GM12878 (cell line): ENCODE results near the gene PQBP1. TPM values are rescaled to one million over a fixed set of nuclear protein-coding genes. Genes with fewer than 3 reads are reported as not detected.

Experiments
- BACH1 ChIP-seq: fragments of 450-650 bp; IDR thresholded peaks from 2 replicates; pipeline ENCODE4 v1.6.1; 2017; ENCODE audit warnings: mild to moderate bottlenecking, borderline replicate concordance
- BCL11A ChIP-seq: IDR thresholded peaks from 2 replicates; pipeline ENCODE4 v1.6.1; 2011; ENCODE audit warnings: low read depth, low read length
- BMI1 ChIP-seq: fragments of 450-650 bp; IDR thresholded peaks from 2 replicates; pipeline ENCODE4 v1.6.1; 2016; ENCODE audit warnings: mild to moderate bottlenecking, moderate library complexity, borderline replicate concordance
- CEBPZ ChIP-seq: fragments of 150-350 bp; IDR thresholded peaks from 2 replicates; pipeline ENCODE4 v1.6.1; 2016; ENCODE audit warnings: low read depth, low read length
- E2F4 ChIP-seq: IDR thresholded peaks from 2 replicates; pipeline ENCODE4 v1.6.1; 2012; ENCODE audit warnings: low read depth, low read length, improper control_type of control experiment
- EZH2 ChIP-seq: IDR thresholded peaks from 2 replicates; pipeline ENCODE4 v1.6.1; 2012; ENCODE audit warnings: low read depth, mild to moderate bottlenecking, control low read depth, inconsistent platforms, low read length, borderline replicate concordance; ENCODE audit not compliant: control insufficient read depth
- LARP7 ChIP-seq: fragments of 450-650 bp; IDR thresholded peaks from 2 replicates; pipeline ENCODE4 v1.6.1; 2017; ENCODE audit warnings: mild to moderate bottlenecking
- MEF2A ChIP-seq: IDR thresholded peaks from 2 replicates; pipeline ENCODE4 v1.6.1; 2011; ENCODE audit warnings: low read depth, mild to moderate bottlenecking, low read length, moderate library complexity; ENCODE audit not compliant: insufficient read depth
- NKRF ChIP-seq: fragments of 450-650 bp; conservative IDR thresholded peaks from 2 replicates; pipeline ENCODE4 v1.6.1; 2017; ENCODE audit warnings: mild to moderate bottlenecking, moderate library complexity
- NR2C2 ChIP-seq: IDR thresholded peaks from 2 replicates; pipeline ENCODE4 v1.6.1; 2011; ENCODE audit warnings: borderline replicate concordance, low read depth; ENCODE audit not compliant: control insufficient read depth, insufficient read length
- PAX8 ChIP-seq: fragments of 450-650 bp; IDR thresholded peaks from 2 replicates; pipeline ENCODE4 v1.6.1; 2017; ENCODE audit warnings: mild to moderate bottlenecking, moderate library complexity
- POLR2A ChIP-seq: IDR thresholded peaks from 2 replicates; pipeline ENCODE4 v1.6.1; 2011; ENCODE audit warnings: low read depth, mild to moderate bottlenecking, low read length
- RUNX3 ChIP-seq: IDR thresholded peaks from 2 replicates; pipeline ENCODE4 v1.6.1; 2012; ENCODE audit warnings: low read length, inconsistent platforms
- SMAD1 ChIP-seq: fragments of 450-650 bp; IDR thresholded peaks from 2 replicates; pipeline ENCODE4 v1.6.1; 2018; ENCODE audit warnings: mild to moderate bottlenecking, low read depth; ENCODE audit not compliant: partially characterized antibody
- SMC3 ChIP-seq: IDR thresholded peaks from 2 replicates; pipeline ENCODE4 v1.6.1; 2011; ENCODE audit warnings: low read length, improper control_type of control experiment, borderline replicate concordance
- SP1 ChIP-seq: IDR thresholded peaks from one replicate; pipeline ENCODE4 v1.6.1; 2011; ENCODE audit warnings: low read depth, low read length
- SREBF2 ChIP-seq: IDR thresholded peaks from 2 replicates; pipeline ENCODE4 v1.6.1; 2012; ENCODE audit warnings: mild to moderate bottlenecking, low read length
- TCF3 ChIP-seq: IDR thresholded peaks from 2 replicates; pipeline ENCODE4 v1.6.1; 2012; ENCODE audit warnings: low read depth, mild to moderate bottlenecking, low read length, borderline replicate concordance; ENCODE audit not compliant: insufficient read depth
- YY1 ChIP-seq: IDR thresholded peaks from 2 replicates; pipeline ENCODE4 v1.6.1; 2011; ENCODE audit warnings: low read depth, mild to moderate bottlenecking, low read length
- ZNF24 ChIP-seq: fragments of 450-650 bp; IDR thresholded peaks from 2 replicates; pipeline ENCODE4 v1.6.1; 2017; ENCODE audit warnings: antibody characterized with exemption, mild to moderate bottlenecking
- polyA plus RNA-seq, 11 experiments: library from polyadenylated mRNA; depleted of rRNA in 4 of 11; unstranded in 6 of 11; stranded (reverse) in 5 of 11; fragments of >200 nt; fragmentation: Nextera tagmentation in 4 of 11; fragmentation: Illumina TruSeq in 1 of 11; extraction: Ambion mirVana in 4 of 11; extraction: Trizol in 1 of 11; gene quantifications; 1 replicate in 1 of 11; 2 replicates in 10 of 11; pipeline versions ENCODE4 v1.2.1 to v1.2.3, GENCODE V29; 2011 to 2016; ENCODE audit warnings: inconsistent platforms in 2 of 11, missing spikeins in 2 of 11, low read depth in 1 of 11
- total RNA-seq, 4 experiments: library from RNA; depleted of rRNA in 3 of 4; stranded (reverse); fragments of >200 nt in 3 of 4; fragmentation: Illumina TruSeq in 1 of 4; extraction: Trizol in 1 of 4; gene quantifications; 2 replicates each; pipeline versions ENCODE4 v1.2.1 to v1.2.3, GENCODE V29; 2013 to 2021
- TF ChIP-seq, protein P1 (sequence below): fragments of 450-650 bp; IDR thresholded peaks from 2 replicates; pipeline ENCODE4 v1.6.1; 2017; ENCODE audit warnings: antibody characterized with exemption, mild to moderate bottlenecking, moderate library complexity
- TF ChIP-seq, protein P2 (sequence below): IDR thresholded peaks from 2 replicates; pipeline ENCODE4 v1.6.1; 2012; ENCODE audit warnings: low read depth, low read length, improper control_type of control experiment

The PQBP1 gene
- total and polyA plus RNA-seq, 10 of the 15 experiments (the other 5 are each of a cell fraction or from before 2014, with no cell fraction given) = 12.5 to 74.8 (median 68.5) TPM

GRCh38 chrX:48939524-48940228, 41.9 kb downstream of the PQBP1 start (continued):
- TF ChIP-seq BCL11A (0 out of 2 replicates have a peak, but pooled peaks have one; percentile 32), SMAD1 (no peak), CEBPZ (no peak), EZH2 (no peak), LARP7 (no peak), POLR2A (0 out of 2 replicates have a peak, but pooled peaks have one; percentile 18), SP1 (no peak), NKRF (no peak), YY1 (no peak), RUNX3 (peak; percentile 25), SMC3 (no peak), TCF3 (no peak), SREBF2 (no peak), MEF2A (no peak), BMI1 (no peak), PAX8 (no peak), E2F4 (no peak), NR2C2 (no peak), BACH1 (0 out of 2 replicates have a peak, but pooled peaks have one; percentile 21), ZNF24 (no peak)
- TF ChIP-seq, protein P1, sequence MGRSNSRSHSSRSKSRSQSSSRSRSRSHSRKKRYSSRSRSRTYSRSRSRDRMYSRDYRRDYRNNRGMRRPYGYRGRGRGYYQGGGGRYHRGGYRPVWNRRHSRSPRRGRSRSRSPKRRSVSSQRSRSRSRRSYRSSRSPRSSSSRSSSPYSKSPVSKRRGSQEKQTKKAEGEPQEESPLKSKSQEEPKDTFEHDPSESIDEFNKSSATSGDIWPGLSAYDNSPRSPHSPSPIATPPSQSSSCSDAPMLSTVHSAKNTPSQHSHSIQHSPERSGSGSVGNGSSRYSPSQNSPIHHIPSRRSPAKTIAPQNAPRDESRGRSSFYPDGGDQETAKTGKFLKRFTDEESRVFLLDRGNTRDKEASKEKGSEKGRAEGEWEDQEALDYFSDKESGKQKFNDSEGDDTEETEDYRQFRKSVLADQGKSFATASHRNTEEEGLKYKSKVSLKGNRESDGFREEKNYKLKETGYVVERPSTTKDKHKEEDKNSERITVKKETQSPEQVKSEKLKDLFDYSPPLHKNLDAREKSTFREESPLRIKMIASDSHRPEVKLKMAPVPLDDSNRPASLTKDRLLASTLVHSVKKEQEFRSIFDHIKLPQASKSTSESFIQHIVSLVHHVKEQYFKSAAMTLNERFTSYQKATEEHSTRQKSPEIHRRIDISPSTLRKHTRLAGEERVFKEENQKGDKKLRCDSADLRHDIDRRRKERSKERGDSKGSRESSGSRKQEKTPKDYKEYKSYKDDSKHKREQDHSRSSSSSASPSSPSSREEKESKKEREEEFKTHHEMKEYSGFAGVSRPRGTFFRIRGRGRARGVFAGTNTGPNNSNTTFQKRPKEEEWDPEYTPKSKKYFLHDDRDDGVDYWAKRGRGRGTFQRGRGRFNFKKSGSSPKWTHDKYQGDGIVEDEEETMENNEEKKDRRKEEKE = no peak
- TF ChIP-seq, protein P2, sequence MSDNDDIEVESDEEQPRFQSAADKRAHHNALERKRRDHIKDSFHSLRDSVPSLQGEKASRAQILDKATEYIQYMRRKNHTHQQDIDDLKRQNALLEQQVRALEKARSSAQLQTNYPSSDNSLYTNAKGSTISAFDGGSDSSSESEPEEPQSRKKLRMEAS = no peak
